Measurements from ENCODE around the gene CPPED1.

CPPED1 gene

GRCh38 chr16:12758031-12758669, 45.5 kb downstream of the CPPED1 start:
- H3K4me3 ChIP-seq (ENCODE audit: low read depth, low read length): no peak overlapping the region
- TF ChIP-seq CTCF (IDR thresholded peaks at IDR 0.05; ENCODE audit: control insufficient read depth, extremely low read depth, insufficient read depth): no peak

GRCh38 chr16:12757546-12757945, 46.1 kb downstream of the CPPED1 start:
- TF ChIP-seq CTCF (IDR thresholded peaks at IDR 0.05; ENCODE audit: control insufficient read depth, extremely low read depth, insufficient read depth): no peak
- DNase-seq (ENCODE audit: low read depth): no peak
- H3K4me3 ChIP-seq (ENCODE audit: low read depth, low read length): no peak overlapping the region

More at GRCh38 chr16:12758031-12758669, 45.5 kb downstream of the CPPED1 start:
- no peak for DNase-seq (ENCODE audit: low read depth)

GRCh38 chr16:12754824-12755543, 48.7 kb downstream of the CPPED1 start:
- no peak overlapping the region for H3K4me3 ChIP-seq (ENCODE audit: low read depth, low read length)
- no peak for TF ChIP-seq CTCF (IDR thresholded peaks at IDR 0.05; ENCODE audit: control insufficient read depth, extremely low read depth, insufficient read depth)
- DNase-seq (ENCODE audit: low read depth): no peak

- DNase-seq (ENCODE audit: low read depth): no peak
- H3K4me3 ChIP-seq (ENCODE audit: low read depth, low read length): no peak overlapping the region
- no peak for TF ChIP-seq CTCF (IDR thresholded peaks at IDR 0.05; ENCODE audit: control insufficient read depth, extremely low read depth, insufficient read depth)
These were observed 50.3 kb downstream of the CPPED1 start for GRCh38 chr16:12753203-12754023.

GRCh38 chr16:12752159-12752558, 51.5 kb downstream of the CPPED1 start:
- TF ChIP-seq CTCF (IDR thresholded peaks at IDR 0.05; ENCODE audit: control insufficient read depth, extremely low read depth, insufficient read depth): no peak
- H3K4me3 ChIP-seq (ENCODE audit: low read depth, low read length): no peak overlapping the region
- DNase-seq (ENCODE audit: low read depth): no peak

- no peak for DNase-seq (ENCODE audit: low read depth)
- H3K4me3 ChIP-seq (ENCODE audit: low read depth, low read length): no peak overlapping the region
- no peak for TF ChIP-seq CTCF (IDR thresholded peaks at IDR 0.05; ENCODE audit: control insufficient read depth, extremely low read depth, insufficient read depth)
These were observed 53.2 kb downstream of the CPPED1 start for GRCh38 chr16:12750554-12750918.
